ELF-1 (cell line): ENCODE results near the gene NAPEPLD.
"Not testable (repeated sequence)": the region's sequence is repeated elsewhere in the genome, so short reads cannot be mapped to it uniquely, and the experiment has no call there.

Experiments
- DNase-seq: peaks from one replicate; pipeline ENCODE4 v3.0.0-alpha.2; 2016; ENCODE audit warnings: low read depth, low spot score

NAPEPLD gene

GRCh38 chr7:103113164-103113563 lies 35.7 kb downstream of the NAPEPLD start:
- DNase-seq = no peak

GRCh38 chr7:103106703-103107070 lies 42.2 kb downstream of the NAPEPLD start:
- not testable (repeated sequence) for DNase-seq

GRCh38 chr7:103106005-103106702 lies 42.7 kb downstream of the NAPEPLD start:
- peak; percentile 75 for DNase-seq

GRCh38 chr7:103101543-103101942 lies 47.4 kb downstream of the NAPEPLD start:
- DNase-seq = no peak

GRCh38 chr7:103100348-103100747 lies 48.6 kb downstream of the NAPEPLD start:
- DNase-seq = no peak

- no peak for DNase-seq
Measured at GRCh38 chr7:103097041-103097440, 51.9 kb downstream of the NAPEPLD start.

GRCh38 chr7:103095558-103095957 lies 53.3 kb downstream of the NAPEPLD start:
- DNase-seq = not testable (repeated sequence)

- no peak for DNase-seq
Measured at GRCh38 chr7:103094102-103094501, 54.8 kb downstream of the NAPEPLD start.

GRCh38 chr7:103093429-103093828 lies 55.5 kb downstream of the NAPEPLD start:
- DNase-seq = no peak

GRCh38 chr7:103092321-103092720 lies 56.6 kb downstream of the NAPEPLD start:
- DNase-seq = not testable (repeated sequence)

- DNase-seq = no peak
Measured at GRCh38 chr7:103083210-103083609, 65.7 kb downstream of the NAPEPLD start.

GRCh38 chr7:103082497-103082896 lies 66.4 kb downstream of the NAPEPLD start:
- no peak for DNase-seq

GRCh38 chr7:103080923-103081322 lies 68.0 kb downstream of the NAPEPLD start:
- no peak for DNase-seq

GRCh38 chr7:103079836-103080235 lies 69.1 kb downstream of the NAPEPLD start:
- DNase-seq = no peak

GRCh38 chr7:103078226-103078625 lies 70.7 kb downstream of the NAPEPLD start:
- DNase-seq = not testable (repeated sequence)

GRCh38 chr7:103077318-103077717 lies 71.6 kb downstream of the NAPEPLD start:
- no peak for DNase-seq

- no peak for DNase-seq
Measured at GRCh38 chr7:103076764-103077163, 72.1 kb downstream of the NAPEPLD start.

- DNase-seq = peak; percentile 62
Measured at GRCh38 chr7:103075337-103075918, 73.5 kb downstream of the NAPEPLD start.

GRCh38 chr7:103074519-103075336 lies 74.2 kb downstream of the NAPEPLD start, which contains the start of the genes ARMC10 and FBXL13:
ARMC10 (plus strand) TSS chr7:103075140; CDS start chr7:103075273, 133 bp downstream.
FBXL13 (minus strand) TSS chr7:103074796.
- peak; percentile 95 for DNase-seq

- no peak for DNase-seq
Measured at GRCh38 chr7:103073989-103074518, 74.8 kb downstream of the NAPEPLD start.

- DNase-seq = no peak
Measured at GRCh38 chr7:103071000-103071399, 77.9 kb downstream of the NAPEPLD start.
